Mesothelial cell of epicardium (in vitro differentiated cells): ENCODE results near the gene SULT1B1. TPM values are rescaled to one million over a fixed set of nuclear protein-coding genes. Genes with fewer than 3 reads are reported as not detected.

Experiments
- DNase-seq, 2 experiments: peaks; one replicate each; pipeline ENCODE4 v3.0.0; 2021; ENCODE audit warnings: low spot score in 2 of 2; ENCODE audit not compliant: unreplicated experiment in 2 of 2
- H3K27ac Mint-ChIP-seq: 2 replicates; pipeline ENCODE4 v1.8.0; 2021; ENCODE audit warnings: mixed read lengths
- H3K27me3 Mint-ChIP-seq: 2 replicates; pipeline ENCODE4 v1.8.0; 2021; ENCODE audit warnings: low read depth, mixed read lengths
- H3K36me3 Mint-ChIP-seq: 2 replicates; pipeline ENCODE4 v1.8.0; 2021; ENCODE audit warnings: mixed read lengths
- H3K4me1 Mint-ChIP-seq: 2 replicates; pipeline ENCODE4 v1.8.0; 2021; ENCODE audit warnings: mixed read lengths
- H3K4me3 Mint-ChIP-seq: 2 replicates; pipeline ENCODE4 v1.8.0; 2021; ENCODE audit warnings: mild to moderate bottlenecking, moderate library complexity, mixed read lengths
- H3K9me3 Mint-ChIP-seq: 2 replicates; pipeline ENCODE4 v1.8.0; 2021; ENCODE audit warnings: mixed read lengths
- total RNA-seq: library from RNA; stranded (reverse); gene quantifications from 3 replicates; pipeline ENCODE4 v1.2.1, GENCODE V29; 2021
- TF ChIP-seq, protein P1 (sequence below): fragments of 200-600 bp; sonication (generic); IDR thresholded peaks from one replicate; pipeline ENCODE4 v1.5.0; 2021; ENCODE audit warnings: antibody characterized with exemption; ENCODE audit not compliant: unreplicated experiment

Gene SULT1B1
- total RNA-seq, 1 donor from 2014 or later, result 0.34 TPM

DNA sequence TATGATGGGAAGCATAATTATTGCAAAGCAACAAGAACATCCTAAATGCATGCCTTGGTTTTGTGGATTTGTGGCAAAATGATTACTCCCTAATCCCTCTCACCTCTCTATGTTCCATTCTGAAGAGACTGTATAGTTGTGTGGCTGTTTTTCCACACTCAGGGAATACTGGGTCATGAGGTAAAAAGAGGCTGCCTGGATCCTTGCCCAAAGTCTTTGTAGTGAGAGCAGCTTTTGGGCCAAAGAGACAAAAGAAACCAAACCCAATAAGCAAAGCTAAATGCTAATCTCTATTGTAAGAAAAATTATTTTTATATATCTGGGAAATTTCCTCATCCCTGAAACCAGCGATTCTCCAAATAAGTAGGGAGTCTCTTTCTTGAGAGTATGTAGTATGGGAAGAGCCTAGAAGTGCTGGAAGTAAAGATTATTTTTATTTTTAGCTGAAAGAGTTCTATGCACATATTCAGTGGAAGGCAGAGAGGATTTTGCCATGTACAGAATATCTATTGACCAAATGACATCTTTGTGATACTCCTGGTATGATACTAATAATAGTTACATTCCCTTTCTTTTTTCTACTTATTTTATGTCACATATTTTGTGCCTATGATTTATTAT, 24.9 kb upstream of the SULT1B1 start:
- TF ChIP-seq, protein P1, sequence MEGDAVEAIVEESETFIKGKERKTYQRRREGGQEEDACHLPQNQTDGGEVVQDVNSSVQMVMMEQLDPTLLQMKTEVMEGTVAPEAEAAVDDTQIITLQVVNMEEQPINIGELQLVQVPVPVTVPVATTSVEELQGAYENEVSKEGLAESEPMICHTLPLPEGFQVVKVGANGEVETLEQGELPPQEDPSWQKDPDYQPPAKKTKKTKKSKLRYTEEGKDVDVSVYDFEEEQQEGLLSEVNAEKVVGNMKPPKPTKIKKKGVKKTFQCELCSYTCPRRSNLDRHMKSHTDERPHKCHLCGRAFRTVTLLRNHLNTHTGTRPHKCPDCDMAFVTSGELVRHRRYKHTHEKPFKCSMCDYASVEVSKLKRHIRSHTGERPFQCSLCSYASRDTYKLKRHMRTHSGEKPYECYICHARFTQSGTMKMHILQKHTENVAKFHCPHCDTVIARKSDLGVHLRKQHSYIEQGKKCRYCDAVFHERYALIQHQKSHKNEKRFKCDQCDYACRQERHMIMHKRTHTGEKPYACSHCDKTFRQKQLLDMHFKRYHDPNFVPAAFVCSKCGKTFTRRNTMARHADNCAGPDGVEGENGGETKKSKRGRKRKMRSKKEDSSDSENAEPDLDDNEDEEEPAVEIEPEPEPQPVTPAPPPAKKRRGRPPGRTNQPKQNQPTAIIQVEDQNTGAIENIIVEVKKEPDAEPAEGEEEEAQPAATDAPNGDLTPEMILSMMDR, result no peak
- Mint-ChIP-seq H3K9me3 (no peaks in the 10 kb centered on the region), H3K4me3 (no peak overlapping the region), H3K36me3 (no peaks in the 10 kb centered on the region), H3K27me3 (no peaks in the 10 kb centered on the region), H3K27ac (no peak overlapping the region), H3K4me1 (peaks cover 15% of the 10 kb centered on the region)
- no peak for DNase-seq

DNA sequence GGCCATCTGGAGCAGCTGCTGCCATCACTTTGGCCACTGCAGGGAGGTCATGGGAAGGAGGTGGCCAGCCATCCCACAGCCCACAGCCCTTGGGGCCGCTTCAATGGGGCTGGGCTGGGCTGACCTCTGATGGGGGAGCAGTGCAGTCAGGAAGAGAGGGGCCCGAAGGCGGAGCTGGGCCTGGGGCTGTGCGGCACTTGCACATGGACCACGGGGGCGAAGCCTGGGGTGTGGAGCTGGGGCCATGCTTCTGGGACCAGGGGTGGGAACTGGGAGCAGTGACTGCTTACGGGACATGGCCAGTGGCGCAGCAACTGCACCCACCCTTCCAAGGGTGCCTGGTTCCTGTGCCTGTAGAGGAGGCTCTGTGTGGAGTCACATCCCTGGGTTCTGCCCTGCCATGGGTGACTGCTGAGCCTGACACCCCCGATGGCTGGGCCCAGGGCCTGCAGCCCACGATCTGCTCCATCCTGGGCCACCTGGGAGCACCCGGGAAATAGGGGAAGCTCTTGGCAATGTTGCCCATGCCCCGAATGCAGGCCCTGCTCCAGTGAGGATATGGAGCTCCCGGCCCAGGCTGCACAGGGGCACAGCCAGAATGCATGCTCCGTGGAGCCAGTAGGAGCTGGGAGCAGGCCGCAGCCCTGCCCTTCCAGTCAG, 22.4 kb upstream of the SULT1B1 start:
- H3K4me1 Mint-ChIP-seq, result peaks cover 19% of the 10 kb centered on the region
- DNase-seq, result no peak
- no peak overlapping the region for H3K27ac Mint-ChIP-seq
- H3K4me3 Mint-ChIP-seq, result no peak overlapping the region
- no peaks in the 10 kb centered on the region for H3K9me3 Mint-ChIP-seq
- H3K36me3 Mint-ChIP-seq, result no peaks in the 10 kb centered on the region
- H3K27me3 Mint-ChIP-seq, result no peaks in the 10 kb centered on the region
- TF ChIP-seq, protein P1, result no peak

DNA sequence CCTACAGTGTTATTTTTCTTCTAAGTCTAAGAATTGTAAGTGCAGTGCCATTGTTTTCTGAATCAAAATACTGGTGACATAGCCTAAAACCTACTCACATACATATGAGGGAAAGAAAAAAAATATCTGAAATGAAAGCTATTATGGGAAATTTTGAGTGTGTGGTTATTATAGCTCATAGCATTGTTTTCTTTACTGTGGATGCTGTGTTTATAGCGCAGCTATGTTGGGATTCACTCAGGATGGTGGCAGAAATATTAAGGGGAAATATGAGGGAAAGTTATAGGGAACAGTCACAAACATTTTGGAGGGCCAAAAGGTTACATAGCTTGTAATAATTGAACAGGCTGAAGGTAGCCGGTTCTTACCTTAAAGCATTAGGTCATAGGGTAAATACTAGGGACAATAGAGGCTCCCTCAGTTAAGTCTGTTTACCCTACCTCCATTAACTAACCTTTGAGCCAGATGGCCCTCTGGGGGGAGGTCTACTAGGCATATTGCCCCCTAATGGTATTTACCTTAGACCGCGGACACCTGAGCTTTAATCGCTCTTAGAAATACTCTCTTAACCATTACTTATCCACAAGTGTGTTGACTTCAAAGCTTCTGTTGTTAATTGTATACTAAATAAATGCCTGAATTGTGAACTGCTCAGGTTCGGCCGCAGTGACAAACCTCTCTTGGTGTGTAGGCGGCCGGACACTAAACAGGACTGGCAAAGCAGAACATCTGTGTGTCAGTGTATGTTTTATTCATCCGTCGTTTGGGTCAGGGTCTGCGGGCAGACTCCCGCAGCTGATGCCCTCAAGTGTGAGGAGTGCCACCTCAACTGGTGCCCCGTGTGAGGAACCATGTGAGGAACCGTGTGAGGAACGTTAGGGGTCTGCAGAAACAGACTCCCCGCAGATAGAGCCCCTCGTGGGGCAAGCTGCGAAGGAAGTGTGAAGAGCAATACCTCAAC, 21.3 kb upstream of the SULT1B1 start:
- Mint-ChIP-seq H3K27ac (no peak overlapping the region), H3K4me3 (no peak overlapping the region), H3K9me3 (no peaks in the 10 kb centered on the region), H3K36me3 (no peaks in the 10 kb centered on the region), H3K4me1 (peaks cover 20% of the 10 kb centered on the region), H3K27me3 (no peaks in the 10 kb centered on the region)
- TF ChIP-seq, protein P1, result no peak
- no peak for DNase-seq

DNA sequence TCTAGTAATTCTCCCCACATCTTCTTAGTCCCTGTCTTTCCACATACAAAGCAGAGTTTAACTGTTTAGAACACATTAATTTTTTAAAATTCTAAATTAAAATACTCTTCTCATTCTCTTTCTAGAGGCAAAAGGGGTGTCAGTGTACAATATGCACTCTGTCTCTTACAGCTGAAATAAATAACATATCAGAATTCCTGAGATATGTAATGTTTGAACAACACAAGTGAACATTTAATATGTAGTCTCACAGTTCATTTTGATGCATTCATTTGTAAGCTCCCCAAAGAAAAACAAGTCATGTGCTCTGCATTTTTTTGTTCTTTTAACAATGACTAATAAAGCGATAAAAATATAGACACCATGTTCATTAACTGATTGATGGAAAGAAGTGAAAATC, 19.7 kb upstream of the SULT1B1 start:
- no peak for DNase-seq
- Mint-ChIP-seq H3K4me1 (peaks cover 22% of the 10 kb centered on the region), H3K4me3 (no peak overlapping the region), H3K27ac (peak overlapping the region; percentile 48), H3K27me3 (no peaks in the 10 kb centered on the region), H3K9me3 (peaks cover under 1% of the 10 kb centered on the region), H3K36me3 (no peaks in the 10 kb centered on the region)
- TF ChIP-seq, protein P1, result no peak

DNA sequence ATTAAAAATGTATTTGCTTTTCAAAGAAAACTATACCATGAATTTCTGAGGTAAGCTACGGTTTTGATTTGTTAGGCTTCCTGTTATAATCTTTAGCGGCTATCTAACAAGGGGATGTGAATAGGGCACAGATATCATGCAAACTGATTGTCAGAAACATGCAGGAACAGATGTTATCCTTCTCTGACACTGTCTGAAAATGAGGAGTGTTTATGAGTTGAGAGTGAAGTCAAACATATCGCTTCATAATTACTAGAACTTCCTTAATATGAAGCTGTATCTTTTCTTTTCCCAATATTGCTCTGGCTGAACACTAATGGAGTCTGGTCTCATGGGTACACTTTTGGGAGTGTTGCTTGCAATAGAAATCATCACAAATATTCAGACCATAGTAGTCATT, 16.3 kb upstream of the SULT1B1 start:
- H3K9me3 Mint-ChIP-seq, result peaks cover 11% of the 10 kb centered on the region
- peaks cover 20% of the 10 kb centered on the region for H3K4me1 Mint-ChIP-seq
- H3K27me3 Mint-ChIP-seq, result no peaks in the 10 kb centered on the region
- H3K36me3 Mint-ChIP-seq, result peaks cover 1% of the 10 kb centered on the region
- no peak for DNase-seq
- no peak overlapping the region for H3K4me3 Mint-ChIP-seq
- H3K27ac Mint-ChIP-seq, result peak overlapping the region; percentile 36
- TF ChIP-seq, protein P1, result no peak
